RKO (cell line): ENCODE results near the gene DHCR24.
A peak's percentile ranks its signal among the peaks of the same experiment; 100 is the strongest.
"Not testable (repeated sequence)": the region's sequence is repeated elsewhere in the genome, so short reads cannot be mapped to it uniquely, and the experiment has no call there.

Experiments
- DNase-seq: peaks from one replicate; pipeline ENCODE4 v3.0.0-alpha.2; 2016; ENCODE audit warnings: low spot score

DHCR24 gene

GRCh38 chr1:54888080-54888733 is 1.2 kb upstream of the DHCR24 start:
- DNase-seq: no peak

- peak; percentile 28 for DNase-seq
These were observed 673 bp upstream of the DHCR24 start for GRCh38 chr1:54887665-54888071.

- DNase-seq: peak; percentile 79
These were observed 930 bp downstream of the DHCR24 start for GRCh38 chr1:54885807-54886723.

- DNase-seq: peak; percentile 60
These were observed 1.7 kb downstream of the DHCR24 start for GRCh38 chr1:54885237-54885679.

GRCh38 chr1:54884768-54885167 is 2.2 kb downstream of the DHCR24 start:
- no peak for DNase-seq

- DNase-seq: no peak
These were observed 2.8 kb downstream of the DHCR24 start for GRCh38 chr1:54884135-54884586.

GRCh38 chr1:54883349-54884102 is 3.5 kb downstream of the DHCR24 start:
- no peak for DNase-seq

GRCh38 chr1:54882519-54882918 is 4.5 kb downstream of the DHCR24 start:
- DNase-seq: peak; percentile 49

GRCh38 chr1:54881604-54882003 is 5.4 kb downstream of the DHCR24 start:
- not testable (repeated sequence) for DNase-seq

- no peak for DNase-seq
These were observed 7.1 kb downstream of the DHCR24 start for GRCh38 chr1:54879872-54880271.

GRCh38 chr1:54876814-54877213 is 10.2 kb downstream of the DHCR24 start:
- DNase-seq: no peak

GRCh38 chr1:54875000-54875399 is 12.0 kb downstream of the DHCR24 start:
- no peak for DNase-seq

- no peak for DNase-seq
These were observed 12.7 kb downstream of the DHCR24 start for GRCh38 chr1:54874079-54874830.

GRCh38 chr1:54872036-54872331 is 15.0 kb downstream of the DHCR24 start:
- DNase-seq: no peak

- DNase-seq: no peak
These were observed 15.5 kb downstream of the DHCR24 start for GRCh38 chr1:54871275-54872035.

- DNase-seq: no peak
These were observed 16.1 kb downstream of the DHCR24 start for GRCh38 chr1:54870869-54871268.

- no peak for DNase-seq
These were observed 17.7 kb downstream of the DHCR24 start for GRCh38 chr1:54869173-54869851.

- DNase-seq: no peak
These were observed 19.3 kb downstream of the DHCR24 start for GRCh38 chr1:54867717-54868057.

GRCh38 chr1:54866801-54867716 is 19.9 kb downstream of the DHCR24 start:
- no peak for DNase-seq
